GM19468 (cell line): Measurements from ENCODE around the gene U2AF1.
"Not testable (repeated sequence)": the region's sequence is repeated elsewhere in the genome, so short reads cannot be mapped to it uniquely, and the experiment has no call there.

Experiments used
- ATAC-seq: cut with Tn5 transposase; IDR thresholded peaks from one replicate; pipeline ENCODE4 v1.9.1; 2021; ENCODE audit warnings: mild to moderate bottlenecking, moderate library complexity, moderate number of reproducible peaks; ENCODE audit not compliant: unreplicated experiment; ENCODE audit errors: extremely low read depth

U2AF1 gene

GRCh38 chr21:43106965-43107793, at the start of gene U2AF1:
Gene U2AF1, minus strand, starts transcription at chr21:43107570. Its CDS starts 76 bp downstream, at chr21:43107494.
- ATAC-seq = peak; percentile 54

GRCh38 chr21:43153601-43154000, 46.2 kb upstream of the U2AF1 start:
- ATAC-seq = not testable (repeated sequence)

GRCh38 chr21:43149344-43149743, 42.0 kb upstream of the U2AF1 start:
- not testable (repeated sequence) for ATAC-seq

- not testable (repeated sequence) for ATAC-seq
These were observed 40.6 kb upstream of the U2AF1 start for GRCh38 chr21:43147999-43148398.

GRCh38 chr21:43146637-43147036, 39.3 kb upstream of the U2AF1 start:
- not testable (repeated sequence) for ATAC-seq

- not testable (repeated sequence) for ATAC-seq
These were observed 34.0 kb upstream of the U2AF1 start for GRCh38 chr21:43141407-43141806.

GRCh38 chr21:43138944-43139343, 31.6 kb upstream of the U2AF1 start:
- not testable (repeated sequence) for ATAC-seq

- ATAC-seq = not testable (repeated sequence)
These were observed 27.1 kb upstream of the U2AF1 start for GRCh38 chr21:43134520-43134919.

GRCh38 chr21:43130094-43130493, 22.7 kb upstream of the U2AF1 start:
- ATAC-seq = not testable (repeated sequence)

- not testable (repeated sequence) for ATAC-seq
These were observed 8.6 kb upstream of the U2AF1 start for GRCh38 chr21:43115956-43116355.

- not testable (repeated sequence) for ATAC-seq
These were observed 7.1 kb upstream of the U2AF1 start for GRCh38 chr21:43114483-43114882.

- ATAC-seq = not testable (repeated sequence)
These were observed 1.6 kb upstream of the U2AF1 start for GRCh38 chr21:43109006-43109405.

- ATAC-seq = not testable (repeated sequence)
These were observed 807 bp upstream of the U2AF1 start for GRCh38 chr21:43108177-43108576.

GRCh38 chr21:43107794-43108137, 396 bp upstream of the U2AF1 start:
- ATAC-seq = not testable (repeated sequence)

- not testable (repeated sequence) for ATAC-seq
These were observed 2.7 kb downstream of the U2AF1 start for GRCh38 chr21:43104642-43105041.

GRCh38 chr21:43102281-43102680, 5.1 kb downstream of the U2AF1 start:
- ATAC-seq = not testable (repeated sequence)

GRCh38 chr21:43101676-43102075, 5.7 kb downstream of the U2AF1 start:
- not testable (repeated sequence) for ATAC-seq

GRCh38 chr21:43101000-43101399, 6.4 kb downstream of the U2AF1 start:
- not testable (repeated sequence) for ATAC-seq

GRCh38 chr21:43091979-43092614, 15.3 kb downstream of the U2AF1 start:
- not testable (repeated sequence) for ATAC-seq

- not testable (repeated sequence) for ATAC-seq
These were observed 16.4 kb downstream of the U2AF1 start for GRCh38 chr21:43090947-43091346.

- not testable (repeated sequence) for ATAC-seq
These were observed 17.9 kb downstream of the U2AF1 start for GRCh38 chr21:43089463-43089862.
